ENCODE data around the gene AKAP6.

The AKAP6 gene

GRCh38 chr14:32683679-32684078, 354.6 kb downstream of the AKAP6 start:
- Mint-ChIP-seq H3K9me3 (peaks cover 0 to 1% of the 10 kb centered on the region in 2 donors), H3K27ac (no peak overlapping the region), H3K27me3 (no peaks in the 10 kb centered on the region), H3K4me3 (peak overlapping the region in 1 of 2 donors; percentile 6), H3K4me1 (peaks cover 10% of the 10 kb centered on the region in 2 donors), H3K36me3 (no peaks in the 10 kb centered on the region)
- ATAC-seq (replicated peaks) (peak; percentile 45 to 79), DNase-seq (no peak)

- no peaks in the 10 kb centered on the region for H3K36me3 Mint-ChIP-seq
- ATAC-seq (replicated peaks): no peak
- peaks cover under 1 to 1% of the 10 kb centered on the region in 2 donors for H3K4me1 Mint-ChIP-seq
- H3K27ac Mint-ChIP-seq: no peak overlapping the region
- no peaks in the 10 kb centered on the region for H3K27me3 Mint-ChIP-seq
- DNase-seq: no peak
- no peaks in the 10 kb centered on the region for H3K9me3 Mint-ChIP-seq
- H3K4me3 Mint-ChIP-seq: no peak overlapping the region
Measured at GRCh38 chr14:32688941-32689340, 359.8 kb downstream of the AKAP6 start.

- Mint-ChIP-seq H3K27ac (no peak overlapping the region), H3K4me1 (no peaks in the 10 kb centered on the region), H3K27me3 (no peaks in the 10 kb centered on the region), H3K9me3 (no peaks in the 10 kb centered on the region), H3K4me3 (no peak overlapping the region), H3K36me3 (no peaks in the 10 kb centered on the region)
- DNase-seq: no peak
- no peak for ATAC-seq (replicated peaks)
Measured at GRCh38 chr14:32692441-32692840, 363.3 kb downstream of the AKAP6 start.

GRCh38 chr14:32693114-32693513, 364.0 kb downstream of the AKAP6 start:
- Mint-ChIP-seq H3K36me3 (no peaks in the 10 kb centered on the region), H3K9me3 (no peaks in the 10 kb centered on the region), H3K27ac (no peak overlapping the region), H3K4me3 (no peak overlapping the region), H3K27me3 (no peaks in the 10 kb centered on the region), H3K4me1 (no peaks in the 10 kb centered on the region)
- no peak for ATAC-seq (replicated peaks)
- no peak for DNase-seq

- ATAC-seq (replicated peaks) (no peak), DNase-seq (no peak)
- Mint-ChIP-seq H3K36me3 (no peaks in the 10 kb centered on the region), H3K4me3 (no peak overlapping the region), H3K4me1 (no peaks in the 10 kb centered on the region), H3K27ac (no peak overlapping the region), H3K27me3 (no peaks in the 10 kb centered on the region), H3K9me3 (no peaks in the 10 kb centered on the region)
Measured at GRCh38 chr14:32694795-32695449, 365.8 kb downstream of the AKAP6 start.

- DNase-seq: no peak
Measured at GRCh38 chr14:32696325-32697091, 367.4 kb downstream of the AKAP6 start.

GRCh38 chr14:32697114-32697513, 368.0 kb downstream of the AKAP6 start:
- no peak for DNase-seq
- no peaks in the 10 kb centered on the region for H3K4me1 Mint-ChIP-seq
- H3K4me3 Mint-ChIP-seq: no peak overlapping the region
- no peak overlapping the region for H3K27ac Mint-ChIP-seq
- H3K27me3 Mint-ChIP-seq: no peaks in the 10 kb centered on the region
- ATAC-seq (replicated peaks): no peak
- H3K36me3 Mint-ChIP-seq: no peaks in the 10 kb centered on the region
- no peaks in the 10 kb centered on the region for H3K9me3 Mint-ChIP-seq

More at GRCh38 chr14:32696325-32697091, 367.4 kb downstream of the AKAP6 start:
- Mint-ChIP-seq H3K9me3 (no peaks in the 10 kb centered on the region), H3K27me3 (no peaks in the 10 kb centered on the region), H3K27ac (no peak overlapping the region), H3K4me3 (no peak overlapping the region), H3K4me1 (no peaks in the 10 kb centered on the region), H3K36me3 (no peaks in the 10 kb centered on the region)
- no peak for ATAC-seq (replicated peaks)

GRCh38 chr14:32697704-32698103, 368.6 kb downstream of the AKAP6 start:
- ATAC-seq (replicated peaks): no peak

GRCh38 chr14:32698831-32699230, 369.7 kb downstream of the AKAP6 start:
- ATAC-seq (replicated peaks): no peak
- DNase-seq: no peak
- H3K27me3 Mint-ChIP-seq: no peaks in the 10 kb centered on the region

More at GRCh38 chr14:32697704-32698103, 368.6 kb downstream of the AKAP6 start:
- DNase-seq: no peak
- Mint-ChIP-seq H3K27ac (no peak overlapping the region), H3K27me3 (no peaks in the 10 kb centered on the region), H3K9me3 (no peaks in the 10 kb centered on the region), H3K4me3 (no peak overlapping the region), H3K4me1 (peaks cover 0 to 1% of the 10 kb centered on the region in 2 donors), H3K36me3 (no peaks in the 10 kb centered on the region)

GRCh38 chr14:32701475-32701874, 372.4 kb downstream of the AKAP6 start:
- Mint-ChIP-seq H3K27me3 (no peaks in the 10 kb centered on the region), H3K36me3 (no peaks in the 10 kb centered on the region), H3K4me1 (peaks cover 0 to 1% of the 10 kb centered on the region in 2 donors), H3K4me3 (no peak overlapping the region), H3K27ac (no peak overlapping the region), H3K9me3 (no peaks in the 10 kb centered on the region)
- DNase-seq (no peak), ATAC-seq (replicated peaks) (no peak)

More at GRCh38 chr14:32698831-32699230, 369.7 kb downstream of the AKAP6 start:
- no peaks in the 10 kb centered on the region for H3K36me3 Mint-ChIP-seq
- no peak overlapping the region for H3K27ac Mint-ChIP-seq
- H3K9me3 Mint-ChIP-seq: no peaks in the 10 kb centered on the region
- no peak overlapping the region for H3K4me3 Mint-ChIP-seq
- peaks cover 0 to 1% of the 10 kb centered on the region in 2 donors for H3K4me1 Mint-ChIP-seq

- H3K27me3 Mint-ChIP-seq: no peaks in the 10 kb centered on the region
- no peak overlapping the region for H3K4me3 Mint-ChIP-seq
- ATAC-seq (replicated peaks): no peak
- no peaks in the 10 kb centered on the region for H3K36me3 Mint-ChIP-seq
- no peak overlapping the region for H3K27ac Mint-ChIP-seq
- no peaks in the 10 kb centered on the region for H3K9me3 Mint-ChIP-seq
- peaks cover 0 to 3% of the 10 kb centered on the region in 2 donors for H3K4me1 Mint-ChIP-seq
- DNase-seq: no peak
Measured at GRCh38 chr14:32702088-32702487, 373.0 kb downstream of the AKAP6 start.

- no peaks in the 10 kb centered on the region for H3K36me3 Mint-ChIP-seq
- H3K27ac Mint-ChIP-seq: no peak overlapping the region
- no peaks in the 10 kb centered on the region for H3K27me3 Mint-ChIP-seq
- ATAC-seq (replicated peaks) (peak; percentile 63 to 87), DNase-seq (no peak)
- peaks cover 0 to 3% of the 10 kb centered on the region in 2 donors for H3K4me1 Mint-ChIP-seq
- no peaks in the 10 kb centered on the region for H3K9me3 Mint-ChIP-seq
- no peak overlapping the region for H3K4me3 Mint-ChIP-seq
Measured at GRCh38 chr14:32702562-32702961, 373.5 kb downstream of the AKAP6 start.

- no peaks in the 10 kb centered on the region for H3K9me3 Mint-ChIP-seq
- DNase-seq: no peak
Measured at GRCh38 chr14:32703183-32703621, 374.1 kb downstream of the AKAP6 start.

GRCh38 chr14:32706721-32707519, 377.8 kb downstream of the AKAP6 start:
- Mint-ChIP-seq H3K4me1 (peaks cover 0 to 3% of the 10 kb centered on the region in 2 donors), H3K27ac (no peak overlapping the region), H3K9me3 (no peaks in the 10 kb centered on the region), H3K27me3 (no peaks in the 10 kb centered on the region), H3K36me3 (no peaks in the 10 kb centered on the region), H3K4me3 (no peak overlapping the region)
- ATAC-seq (replicated peaks): no peak
- DNase-seq: no peak

More at GRCh38 chr14:32703183-32703621, 374.1 kb downstream of the AKAP6 start:
- H3K27me3 Mint-ChIP-seq: no peaks in the 10 kb centered on the region
- H3K4me1 Mint-ChIP-seq: peaks cover 0 to 3% of the 10 kb centered on the region in 2 donors
- H3K27ac Mint-ChIP-seq: no peak overlapping the region
- H3K36me3 Mint-ChIP-seq: no peaks in the 10 kb centered on the region
- no peak overlapping the region for H3K4me3 Mint-ChIP-seq
- no peak for ATAC-seq (replicated peaks)

Measured in stimulated activated naive B cell treated with anti-CD40 and anti-IgM and Interleukin-4, amounts not matched to agents 10 μg/mL and 1 μg/mL and 100 μg/mL, for 72 hours (primary cell).